IPS DF 6.9 (cell line): Measurements from ENCODE around the gene IL13RA2.

ENCODE experiments used
- DNase-seq: peaks from one replicate; pipeline ENCODE4 v3.0.0-alpha.2; 2013; ENCODE audit warnings: low read depth, low spot score
- H3K27ac ChIP-seq: one replicate; pipeline ENCODE4 v1.5.1; 2013; ENCODE audit warnings: low read length, control low read depth
- H3K27me3 ChIP-seq: 2 replicates; pipeline ENCODE4 v1.6.1; 2013; ENCODE audit warnings: mild to moderate bottlenecking, low read length; ENCODE audit not compliant: control insufficient read depth, insufficient read depth
- H3K36me3 ChIP-seq: 2 replicates; pipeline ENCODE4 v1.6.1; 2013; ENCODE audit warnings: low read length; ENCODE audit not compliant: control insufficient read depth, insufficient read depth
- H3K4me1 ChIP-seq: 2 replicates; pipeline ENCODE4 v1.6.1; 2013; ENCODE audit warnings: low read length; ENCODE audit not compliant: control insufficient read depth, insufficient read depth
- H3K4me3 ChIP-seq: 2 replicates; pipeline ENCODE4 v1.5.1; 2013; ENCODE audit warnings: mild to moderate bottlenecking, low read length
- H3K9me3 ChIP-seq: 2 replicates; pipeline ENCODE4 v1.6.1; 2013; ENCODE audit warnings: low read length, inconsistent platforms; ENCODE audit not compliant: control insufficient read depth, insufficient read depth
- WGBS: extraction: QIAGEN DNeasy Blood & Tissue Kit; methylation state at CpG from one replicate; pipeline ENCODE4 v1.1.7; 2013; ENCODE audit warnings: mixed read lengths, missing lambda C conversion rate; ENCODE audit not compliant: insufficient read length, insufficient coverage; 5-methylcytosine and 5-hydroxymethylcytosine counted together

The IL13RA2 gene

DNA sequence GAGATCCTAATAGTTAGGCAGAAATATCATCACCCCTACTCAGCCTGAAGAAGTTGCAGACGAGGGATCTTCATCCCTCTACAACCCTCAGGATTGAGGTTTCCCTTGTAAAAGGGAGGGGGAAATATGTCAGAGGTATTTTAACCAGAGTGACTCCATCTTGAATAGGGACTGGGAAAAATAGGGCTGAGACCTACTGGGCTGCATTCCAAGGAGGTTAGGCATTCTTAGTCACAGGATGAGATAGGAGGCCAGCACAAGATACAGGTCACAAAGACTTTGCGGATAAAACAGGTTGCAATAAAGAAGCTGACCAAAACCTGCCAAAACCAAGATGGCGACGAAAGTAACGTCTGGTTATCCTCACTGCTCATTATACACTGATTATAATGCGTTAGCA, 17.5 kb downstream of the IL13RA2 start:
- no CpG with 5 or more reads among the region's 6 CpGs for WGBS

DNA sequence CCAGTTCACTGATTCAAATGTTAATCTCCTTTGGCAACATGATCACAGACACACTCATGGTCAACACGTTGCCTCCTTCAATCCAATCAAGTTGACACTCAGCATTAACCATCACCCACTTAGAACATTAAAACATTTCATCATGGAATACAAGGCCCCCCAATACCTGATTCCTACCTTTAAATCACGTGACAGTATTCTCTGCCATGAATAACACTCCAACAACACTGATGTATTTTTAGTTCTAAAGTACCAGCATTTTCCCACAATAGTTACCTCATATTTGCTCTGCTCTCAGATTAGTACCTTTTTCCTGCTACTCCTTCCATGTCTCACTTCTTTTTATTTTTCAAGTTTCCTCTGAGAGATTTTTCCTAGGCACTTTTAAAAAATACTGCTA, 19.6 kb downstream of the IL13RA2 start:
- Histone ChIP-seq H3K9me3 (no peaks in the 10 kb centered on the region), H3K27me3 (no peaks in the 10 kb centered on the region), H3K4me1 (no peaks in the 10 kb centered on the region), H3K36me3 (no peaks in the 10 kb centered on the region), H3K27ac (no peak overlapping the region), H3K4me3 (no peak overlapping the region)
- WGBS: no CpG with 5 or more reads among the region's 2 CpGs
- no peak for DNase-seq

More for the DNA sequence above, 17.5 kb downstream of the IL13RA2 start:
- Histone ChIP-seq H3K4me3 (no peak overlapping the region), H3K9me3 (no peaks in the 10 kb centered on the region), H3K27ac (no peak overlapping the region), H3K4me1 (no peaks in the 10 kb centered on the region), H3K36me3 (no peaks in the 10 kb centered on the region), H3K27me3 (no peaks in the 10 kb centered on the region)
- DNase-seq: no peak

DNA sequence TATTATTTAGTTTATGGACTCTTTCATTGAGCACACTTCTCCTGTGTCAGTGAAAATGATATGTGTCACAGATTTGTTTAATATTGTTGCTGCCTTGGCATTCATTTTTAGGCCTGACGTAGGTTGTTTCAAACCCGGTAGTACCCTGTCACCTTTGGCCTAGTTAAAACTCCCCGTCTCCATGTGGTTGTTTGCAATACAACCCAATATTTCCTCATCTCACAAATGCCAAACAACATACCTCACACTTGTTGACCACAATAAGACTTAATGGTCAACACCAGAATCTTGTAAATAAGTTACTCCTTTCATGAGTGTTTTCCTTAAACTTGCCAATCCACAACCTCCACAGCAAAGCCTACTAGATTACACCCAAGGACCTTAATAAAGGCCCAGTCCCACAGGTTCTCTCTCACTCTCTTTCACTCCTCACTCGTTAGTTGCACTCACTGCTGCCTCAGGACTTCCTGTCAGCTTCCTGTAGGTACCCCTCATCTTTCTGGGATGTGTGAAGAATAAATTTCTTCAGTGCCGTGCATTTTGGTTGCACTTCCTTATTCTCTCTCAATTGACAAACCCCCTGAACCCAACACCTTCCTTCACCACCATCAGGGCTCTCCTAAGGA, 31.3 kb downstream of the IL13RA2 start:
- H3K4me3 ChIP-seq: no peak overlapping the region
- WGBS: no CpG with 5 or more reads among the region's 5 CpGs
- DNase-seq: no peak
- no peaks in the 10 kb centered on the region for H3K27me3 ChIP-seq
- H3K9me3 ChIP-seq: no peaks in the 10 kb centered on the region
- no peak overlapping the region for H3K27ac ChIP-seq
- no peaks in the 10 kb centered on the region for H3K36me3 ChIP-seq
- H3K4me1 ChIP-seq: no peaks in the 10 kb centered on the region

DNA sequence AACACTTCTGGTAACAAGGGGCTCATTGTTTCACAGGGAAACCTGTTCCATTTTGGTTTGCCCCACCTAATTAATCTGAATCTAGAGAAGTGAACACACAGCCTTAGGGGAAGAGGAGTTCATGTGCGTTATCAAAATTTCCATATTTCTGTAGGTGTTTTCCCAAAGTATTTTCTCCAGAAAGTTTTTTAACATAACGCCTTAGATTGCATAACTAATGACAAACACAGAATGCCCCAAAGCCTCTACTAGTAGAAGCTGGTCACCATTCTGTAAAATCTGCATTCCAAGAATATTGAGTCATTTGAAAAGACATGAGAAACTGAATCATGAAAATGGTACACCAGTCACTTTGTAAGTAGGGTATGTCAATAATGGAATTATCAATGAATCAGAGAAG, 41.1 kb downstream of the IL13RA2 start:
- no peaks in the 10 kb centered on the region for H3K27me3 ChIP-seq
- H3K36me3 ChIP-seq: no peaks in the 10 kb centered on the region
- no peak overlapping the region for H3K4me3 ChIP-seq
- no peak for DNase-seq
- H3K27ac ChIP-seq: no peak overlapping the region
- H3K4me1 ChIP-seq: no peaks in the 10 kb centered on the region
- no peaks in the 10 kb centered on the region for H3K9me3 ChIP-seq
- WGBS: no CpG with 5 or more reads among the region's 2 CpGs

DNA sequence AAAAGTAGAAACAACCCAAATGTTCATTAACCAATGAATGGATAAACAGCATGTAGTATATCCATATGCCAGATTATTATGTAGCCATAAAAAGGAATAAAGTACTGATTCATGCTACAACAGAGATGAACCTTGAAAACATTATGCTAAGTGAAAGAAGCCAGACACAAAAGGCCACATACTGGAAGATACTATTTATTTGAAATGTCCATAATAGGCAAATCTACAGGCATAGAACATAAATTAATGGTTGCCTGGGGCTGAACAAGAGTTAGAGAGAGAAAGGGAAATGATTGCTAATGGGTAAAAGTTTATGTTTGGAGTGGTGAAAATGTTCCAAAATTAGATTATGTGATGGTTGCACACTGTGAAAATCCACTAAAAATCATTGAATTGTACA, 44.4 kb downstream of the IL13RA2 start:
- Histone ChIP-seq H3K4me1 (no peaks in the 10 kb centered on the region), H3K36me3 (no peaks in the 10 kb centered on the region), H3K9me3 (no peaks in the 10 kb centered on the region), H3K27ac (no peak overlapping the region), H3K4me3 (no peak overlapping the region), H3K27me3 (no peaks in the 10 kb centered on the region)
- no peak for DNase-seq

DNA sequence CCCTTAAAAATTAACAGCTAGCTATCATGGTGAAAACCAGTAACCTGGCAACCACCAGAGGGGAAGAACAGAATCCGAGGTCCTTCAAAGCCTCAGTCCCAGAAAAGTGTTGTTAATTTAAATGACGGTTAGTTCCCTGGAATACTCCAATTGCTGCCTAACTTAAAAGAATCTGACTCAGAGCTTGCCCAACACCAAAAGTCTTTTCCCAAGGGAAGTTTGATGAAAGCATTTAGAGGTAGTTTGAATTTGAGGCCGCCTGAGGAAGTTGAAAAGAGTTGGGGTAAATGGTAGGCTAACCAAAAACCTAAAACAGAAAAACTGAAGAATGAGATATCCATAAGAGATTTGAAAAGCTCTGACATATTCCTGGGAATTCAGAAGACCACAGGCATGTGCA, 46.6 kb downstream of the IL13RA2 start:
- H3K36me3 ChIP-seq: no peaks in the 10 kb centered on the region
- WGBS: no CpG with 5 or more reads among the region's 3 CpGs

DNA sequence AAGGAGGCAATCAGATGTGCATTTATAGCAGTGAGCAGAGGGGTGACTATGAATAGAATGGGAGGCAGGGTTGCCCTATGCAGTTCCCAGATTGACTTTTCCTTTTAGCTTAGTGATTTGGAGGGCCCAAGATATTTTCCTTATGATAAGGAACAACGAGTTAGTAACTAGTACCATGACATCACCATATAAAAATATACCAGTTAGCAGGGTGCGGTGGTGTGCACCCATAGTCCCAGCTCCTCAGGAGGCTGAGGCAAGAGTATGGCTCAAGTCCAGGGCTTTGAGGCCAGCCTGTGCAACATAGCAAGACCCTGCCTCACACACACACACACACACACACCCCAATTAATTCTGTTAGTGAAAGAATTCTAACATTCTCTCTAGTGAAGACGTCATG, 53.0 kb downstream of the IL13RA2 start:
- no peaks in the 10 kb centered on the region for H3K27me3 ChIP-seq
- no peaks in the 10 kb centered on the region for H3K9me3 ChIP-seq
- no peaks in the 10 kb centered on the region for H3K4me1 ChIP-seq
- WGBS: no CpG with 5 or more reads among the region's 3 CpGs
- DNase-seq: no peak
- no peak overlapping the region for H3K27ac ChIP-seq
- H3K4me3 ChIP-seq: no peak overlapping the region
- H3K36me3 ChIP-seq: no peaks in the 10 kb centered on the region

More for the DNA sequence above, 46.6 kb downstream of the IL13RA2 start:
- no peaks in the 10 kb centered on the region for H3K9me3 ChIP-seq
- H3K4me1 ChIP-seq: no peaks in the 10 kb centered on the region
- no peak overlapping the region for H3K27ac ChIP-seq
- no peaks in the 10 kb centered on the region for H3K27me3 ChIP-seq
- DNase-seq: no peak
- H3K4me3 ChIP-seq: no peak overlapping the region

DNA sequence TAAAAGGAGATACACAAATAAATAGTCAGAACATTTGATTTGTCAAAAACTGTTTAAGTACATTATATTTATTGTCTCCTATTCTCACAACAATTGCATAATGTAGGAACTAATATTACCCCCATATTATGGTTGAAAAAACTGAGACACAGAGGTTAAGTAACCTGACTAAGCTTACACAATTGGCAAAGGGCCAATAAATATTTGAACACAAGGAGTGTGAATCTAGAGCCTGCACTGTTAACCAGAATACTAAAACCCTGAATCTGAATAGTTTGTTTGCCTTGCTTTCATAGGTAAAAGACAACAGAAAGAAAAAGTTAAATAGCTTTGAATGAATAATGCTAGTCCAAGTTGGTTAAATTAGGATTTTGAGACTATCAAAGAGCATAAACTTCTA, 55.2 kb downstream of the IL13RA2 start:
- Histone ChIP-seq H3K9me3 (no peaks in the 10 kb centered on the region), H3K27ac (no peak overlapping the region)

DNA sequence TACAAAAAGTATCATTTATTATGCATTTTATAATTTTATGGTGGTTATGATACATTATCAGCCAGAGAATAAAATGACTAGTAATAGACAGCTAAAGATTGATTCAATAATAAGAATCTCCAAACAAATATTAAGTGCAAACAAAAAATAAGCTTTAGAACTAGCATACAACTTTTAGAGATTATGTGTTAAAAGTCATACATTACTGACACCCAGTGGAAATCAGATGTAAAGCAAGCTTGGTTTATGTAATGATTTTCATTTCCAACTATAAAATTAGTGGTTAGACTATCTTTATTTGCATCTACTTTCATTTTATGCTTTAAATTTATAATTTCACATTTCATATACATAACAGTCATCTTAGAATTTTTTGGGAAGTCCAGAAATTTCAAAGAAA, 57.7 kb downstream of the IL13RA2 start:
- DNase-seq: no peak

More for the DNA sequence above, 55.2 kb downstream of the IL13RA2 start:
- Histone ChIP-seq H3K36me3 (no peaks in the 10 kb centered on the region), H3K4me3 (no peak overlapping the region), H3K27me3 (no peaks in the 10 kb centered on the region), H3K4me1 (no peaks in the 10 kb centered on the region)
- no peak for DNase-seq

More for the DNA sequence above, 57.7 kb downstream of the IL13RA2 start:
- no peaks in the 10 kb centered on the region for H3K27me3 ChIP-seq
- H3K4me3 ChIP-seq: no peak overlapping the region
- no peak overlapping the region for H3K27ac ChIP-seq
- H3K36me3 ChIP-seq: no peaks in the 10 kb centered on the region
- H3K4me1 ChIP-seq: no peaks in the 10 kb centered on the region
- no peaks in the 10 kb centered on the region for H3K9me3 ChIP-seq
